GM10847 (cell line): ENCODE results near the gene CCDC174.

ENCODE experiments used
- POLR2A ChIP-seq: IDR thresholded peaks from 2 replicates; pipeline ENCODE4 v1.6.1; 2011; ENCODE audit not compliant: insufficient read length; ENCODE audit errors: extremely low read depth

Gene CCDC174

DNA sequence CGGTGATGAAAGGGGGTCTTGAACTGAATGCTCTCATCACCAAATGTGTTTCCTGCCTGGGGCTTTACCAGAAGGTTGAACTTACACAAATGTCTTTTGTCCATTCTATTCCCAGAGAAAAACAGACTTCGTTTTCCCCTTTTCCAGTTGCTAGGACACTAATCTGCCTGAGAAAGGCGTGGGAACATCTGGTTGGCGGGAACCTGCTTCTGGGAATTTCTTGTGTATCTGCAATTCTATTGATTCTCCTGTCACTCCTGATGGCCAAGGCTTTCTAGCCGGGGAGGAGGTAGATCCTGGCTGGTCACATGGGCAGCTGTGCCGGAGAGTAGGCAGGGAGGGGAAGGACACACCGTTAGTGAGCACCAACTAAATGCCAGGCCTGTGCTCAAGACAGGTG lies 31.1 kb upstream of the CCDC174 start:
- TF ChIP-seq POLR2A: no peak

DNA sequence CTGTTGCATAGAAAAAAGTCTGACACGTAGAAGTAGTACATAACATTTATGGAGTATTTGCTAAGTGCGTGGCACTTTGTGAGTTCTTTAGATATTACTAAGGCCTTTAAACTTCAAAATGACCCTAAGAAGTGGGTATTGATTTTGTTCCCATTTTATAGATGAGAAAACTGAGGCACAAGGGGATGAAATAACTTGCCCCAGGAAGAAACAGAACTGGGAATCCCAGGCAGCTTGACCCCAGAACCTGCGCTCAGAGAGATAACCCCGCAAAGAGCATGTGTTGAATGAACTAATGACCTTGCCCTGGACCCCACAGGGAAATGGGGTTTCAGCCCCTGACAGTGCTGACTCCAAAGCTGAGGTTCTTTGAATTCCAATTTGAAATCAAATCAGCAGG lies 30.5 kb upstream of the CCDC174 start:
- no peak for TF ChIP-seq POLR2A

DNA sequence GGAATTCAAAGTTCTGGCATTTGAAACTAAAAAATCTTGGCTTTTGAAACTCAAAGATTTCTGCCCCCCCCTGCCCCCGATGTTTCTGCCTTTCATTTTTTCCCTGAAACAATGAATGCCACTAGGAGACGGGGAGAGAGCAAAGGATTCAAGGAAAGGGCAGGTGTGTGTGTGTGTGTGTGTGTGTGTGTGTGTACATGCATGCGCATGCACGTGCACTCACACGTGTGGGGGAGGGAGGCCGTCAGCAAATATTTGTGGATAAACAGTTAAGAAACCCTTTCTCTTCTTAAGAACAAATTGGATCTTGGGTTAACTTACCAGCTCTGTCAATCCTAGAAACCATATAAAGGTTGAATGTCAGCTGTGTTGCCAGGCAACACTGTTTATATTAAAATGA lies 29.2 kb upstream of the CCDC174 start:
- TF ChIP-seq POLR2A: no peak

DNA sequence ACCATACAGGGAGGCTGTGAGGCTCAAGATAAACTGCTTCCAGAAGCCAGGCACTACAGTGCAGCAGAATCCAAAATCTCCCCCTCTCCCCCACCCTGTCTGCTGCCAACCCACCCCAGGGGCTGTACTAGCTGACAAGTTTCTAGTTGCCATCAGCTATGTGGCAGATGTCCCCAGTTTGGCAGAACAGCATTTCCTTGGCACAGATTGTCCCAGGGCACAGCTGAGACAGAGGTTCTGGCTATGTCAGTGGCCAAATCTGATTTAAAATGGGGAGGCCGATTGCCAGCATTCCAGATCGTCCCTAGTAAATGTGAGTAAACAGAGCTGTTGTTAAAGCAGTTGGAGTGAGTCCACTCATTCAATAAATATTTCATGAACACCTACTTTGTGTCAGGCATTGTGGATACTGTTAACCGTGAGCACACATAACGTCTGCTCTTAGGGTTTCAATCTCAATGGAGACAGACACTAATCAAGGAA lies 28.0 kb upstream of the CCDC174 start:
- no peak for TF ChIP-seq POLR2A

DNA sequence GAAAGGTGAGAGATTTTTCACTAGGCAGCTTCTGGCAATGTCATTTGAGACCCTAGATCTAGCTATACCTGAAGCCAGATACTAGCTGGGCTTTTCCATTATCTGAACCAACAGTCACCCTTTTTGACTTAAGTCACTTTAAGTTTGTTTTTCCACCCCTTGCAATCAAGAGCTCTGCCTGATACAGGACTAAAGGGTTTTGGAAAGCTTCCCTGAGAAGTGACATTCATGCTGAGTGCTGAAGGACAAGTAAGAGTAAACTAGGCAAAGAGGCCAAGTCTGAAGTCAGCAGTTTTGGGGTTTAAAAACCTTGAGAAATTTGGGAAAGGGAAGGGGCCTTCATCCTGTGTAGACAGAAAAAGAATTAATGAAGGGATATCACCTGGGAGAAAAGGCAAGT lies 27.1 kb upstream of the CCDC174 start:
- TF ChIP-seq POLR2A: no peak

DNA sequence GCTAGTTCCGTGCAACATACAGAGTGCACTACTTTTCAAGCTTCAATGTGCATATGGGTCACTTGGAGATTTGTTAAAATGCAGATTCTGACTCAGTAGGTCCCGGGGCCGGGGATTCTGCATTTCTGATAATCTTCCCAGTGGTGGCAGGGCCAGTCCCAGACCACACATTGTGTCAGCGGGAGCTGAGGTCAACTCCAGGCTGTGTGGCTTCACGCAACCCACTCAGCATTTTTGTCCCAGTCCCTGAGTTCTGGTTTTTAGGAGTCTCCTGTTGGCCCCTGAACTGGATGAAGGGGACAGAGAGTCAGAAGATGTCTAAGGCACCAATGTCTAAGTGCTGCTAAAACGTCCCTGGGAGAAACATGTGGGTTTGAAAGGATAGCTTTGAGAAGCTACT lies 26.1 kb upstream of the CCDC174 start:
- TF ChIP-seq POLR2A: no peak

DNA sequence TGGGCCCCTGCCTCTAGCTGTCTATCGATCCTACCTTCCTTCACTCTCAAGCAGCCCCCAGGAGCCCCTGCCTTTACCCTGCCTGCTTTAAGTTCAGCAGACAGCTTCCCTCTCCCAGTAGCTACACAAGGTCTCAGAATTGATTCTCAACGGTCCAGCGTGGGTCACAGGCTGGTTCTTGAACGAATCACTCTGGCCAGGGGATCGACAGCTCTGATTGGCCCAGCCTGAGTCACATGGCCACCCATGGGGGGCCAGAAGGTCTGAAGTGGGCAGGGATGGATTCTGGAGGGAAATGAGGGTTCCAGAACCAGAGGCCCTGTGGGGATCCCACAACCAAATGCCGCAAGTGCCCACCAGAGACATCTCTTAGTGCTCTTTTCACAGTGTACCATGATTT lies 23.7 kb upstream of the CCDC174 start:
- no peak for TF ChIP-seq POLR2A

DNA sequence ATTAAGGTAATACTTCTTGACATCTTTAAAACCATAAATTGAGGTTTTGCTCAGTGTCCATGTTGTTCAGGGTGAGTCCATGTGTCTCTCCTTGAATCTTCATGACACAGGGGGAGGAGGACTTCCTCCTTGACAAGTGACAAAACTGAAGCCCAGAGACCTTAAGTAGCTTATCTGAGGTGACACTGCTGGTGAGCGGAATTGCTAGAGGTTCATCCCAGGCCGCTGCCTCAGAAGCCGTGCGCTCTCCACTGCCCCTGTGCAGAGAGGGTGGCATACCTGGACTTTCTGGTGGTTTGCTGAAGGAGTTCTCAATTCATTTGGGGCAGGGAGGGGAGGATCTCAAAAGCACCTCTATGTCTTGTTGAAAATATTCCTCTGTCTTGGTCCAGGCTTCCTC lies 23.2 kb upstream of the CCDC174 start:
- TF ChIP-seq POLR2A: no peak

DNA sequence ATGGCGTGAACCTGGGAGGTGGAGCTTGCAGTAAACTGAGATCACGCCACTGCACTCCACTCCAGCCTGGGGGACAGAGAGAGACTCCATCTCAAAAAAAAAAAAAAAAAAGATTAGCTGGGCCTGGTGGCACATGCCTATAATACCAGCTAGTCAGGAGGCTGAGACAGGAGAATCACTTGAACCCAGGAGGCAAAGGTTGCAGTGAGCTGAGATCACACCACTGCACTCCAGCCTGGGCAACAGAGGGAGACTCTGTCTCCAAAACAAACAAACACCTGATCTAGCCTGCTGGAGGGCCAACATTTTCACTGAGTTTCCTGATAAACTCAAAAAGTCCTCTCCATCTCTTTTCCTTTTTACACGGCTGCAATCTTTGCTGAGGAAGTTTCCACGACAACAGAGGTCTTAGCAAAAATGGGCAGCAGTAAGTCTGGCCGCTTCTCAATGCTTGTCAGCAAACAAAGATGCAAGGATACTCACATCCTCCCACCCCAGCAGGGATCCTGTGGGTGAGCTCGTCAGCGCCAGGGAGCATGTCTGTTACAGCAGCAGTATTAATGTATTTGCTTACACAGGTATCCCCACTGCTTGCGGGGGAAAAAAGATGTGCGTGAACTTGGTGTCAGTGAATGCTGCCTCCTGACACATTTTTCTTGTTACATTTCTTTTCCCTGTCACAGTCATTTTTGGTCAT lies 21.0 kb upstream of the CCDC174 start:
- TF ChIP-seq POLR2A: no peak

DNA sequence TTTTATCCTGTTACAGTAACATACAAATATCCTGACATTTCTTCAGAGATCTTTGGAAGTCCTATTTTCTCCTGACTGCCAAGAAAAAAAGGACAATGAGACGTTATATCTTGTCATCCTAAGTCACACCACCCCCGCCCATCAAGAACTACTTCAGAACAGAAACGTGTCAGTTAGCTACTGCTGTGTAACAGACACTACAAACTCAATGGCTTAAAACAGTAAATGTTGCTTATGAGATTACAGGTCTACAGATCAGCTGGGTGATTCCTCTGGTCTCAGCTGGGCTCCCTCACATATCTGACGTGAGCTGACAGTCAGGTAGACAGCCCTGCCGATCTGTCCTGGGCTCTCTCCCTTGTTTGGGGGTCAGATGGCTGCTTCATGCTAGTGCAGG lies 20.5 kb upstream of the CCDC174 start:
- TF ChIP-seq POLR2A: no peak

DNA sequence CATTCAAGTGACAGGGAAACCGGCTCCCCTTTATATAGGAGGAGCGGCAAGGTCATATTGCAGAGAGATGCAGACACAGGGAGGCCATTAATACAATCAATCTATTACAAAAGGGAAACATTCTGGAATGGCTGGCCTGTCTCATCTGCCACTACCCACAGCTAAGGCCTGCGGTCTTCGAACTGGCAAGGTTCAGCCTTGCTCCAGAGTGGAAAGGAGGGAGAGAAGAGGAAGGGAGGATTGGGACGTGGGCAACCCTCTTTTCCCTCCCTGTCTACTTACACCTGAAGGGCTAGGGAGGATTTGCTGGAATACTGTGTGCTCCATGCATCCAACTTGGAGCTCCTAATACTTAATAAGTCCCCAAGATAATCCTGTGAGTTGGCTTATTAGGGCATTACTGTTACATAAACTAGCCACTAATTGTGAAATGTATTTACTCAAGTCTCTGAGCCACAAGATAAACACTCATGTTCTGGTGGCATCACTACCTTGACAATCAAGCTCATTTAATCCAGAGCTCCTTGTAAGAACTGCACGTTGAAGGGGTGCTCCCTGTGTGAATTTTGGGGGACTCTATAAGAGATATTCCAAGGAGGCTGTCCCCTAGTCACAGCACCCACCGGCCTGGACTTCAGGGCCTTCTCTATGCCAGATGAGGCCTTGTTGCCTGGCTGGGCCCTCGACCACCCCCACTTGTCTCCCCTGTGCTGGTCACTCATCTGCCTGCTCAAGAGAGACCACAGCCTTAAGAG lies 19.7 kb upstream of the CCDC174 start:
- no peak for TF ChIP-seq POLR2A

DNA sequence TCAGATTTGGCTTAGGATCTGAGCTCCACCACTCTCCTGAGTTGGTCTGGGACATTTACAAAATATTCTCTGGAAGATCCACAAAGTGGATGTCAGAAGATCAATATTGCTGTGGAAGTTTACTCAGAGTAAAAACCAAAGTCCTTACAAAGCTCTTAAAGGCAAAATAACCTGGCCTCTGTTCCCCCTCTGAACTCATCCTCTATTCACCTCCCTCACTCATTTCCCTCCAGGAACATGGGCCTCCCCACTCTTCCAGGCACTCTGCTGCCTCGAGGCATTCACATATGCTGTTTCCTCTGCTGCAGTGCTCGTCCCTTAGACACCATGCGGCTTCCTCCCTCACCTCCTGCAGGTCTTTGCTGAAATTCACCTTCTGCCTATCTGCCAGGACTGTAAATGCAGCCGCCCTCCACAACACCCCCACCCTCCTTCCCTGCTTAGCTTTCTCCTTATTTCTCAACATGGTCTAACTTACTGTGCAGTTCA lies 19.1 kb upstream of the CCDC174 start:
- TF ChIP-seq POLR2A: no peak

DNA sequence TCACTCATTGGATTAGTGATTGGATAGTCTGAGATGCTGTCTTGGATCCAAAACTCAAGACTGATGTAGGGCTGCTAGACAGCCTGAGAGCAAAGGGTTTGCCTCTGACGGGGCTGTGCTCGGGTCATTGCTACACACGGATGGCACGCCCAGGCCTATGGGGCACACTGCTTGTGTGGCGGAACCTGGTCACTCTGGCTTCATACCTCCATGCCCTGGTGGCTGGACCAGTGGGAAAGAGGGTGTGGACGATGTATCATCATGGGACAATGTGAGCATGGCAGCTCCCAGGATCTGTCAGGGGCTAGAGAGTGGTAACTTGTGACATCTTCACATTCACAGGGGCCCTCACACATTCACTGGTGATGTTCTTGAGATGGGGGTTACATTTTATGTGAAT lies 18.1 kb upstream of the CCDC174 start:
- TF ChIP-seq POLR2A: no peak

DNA sequence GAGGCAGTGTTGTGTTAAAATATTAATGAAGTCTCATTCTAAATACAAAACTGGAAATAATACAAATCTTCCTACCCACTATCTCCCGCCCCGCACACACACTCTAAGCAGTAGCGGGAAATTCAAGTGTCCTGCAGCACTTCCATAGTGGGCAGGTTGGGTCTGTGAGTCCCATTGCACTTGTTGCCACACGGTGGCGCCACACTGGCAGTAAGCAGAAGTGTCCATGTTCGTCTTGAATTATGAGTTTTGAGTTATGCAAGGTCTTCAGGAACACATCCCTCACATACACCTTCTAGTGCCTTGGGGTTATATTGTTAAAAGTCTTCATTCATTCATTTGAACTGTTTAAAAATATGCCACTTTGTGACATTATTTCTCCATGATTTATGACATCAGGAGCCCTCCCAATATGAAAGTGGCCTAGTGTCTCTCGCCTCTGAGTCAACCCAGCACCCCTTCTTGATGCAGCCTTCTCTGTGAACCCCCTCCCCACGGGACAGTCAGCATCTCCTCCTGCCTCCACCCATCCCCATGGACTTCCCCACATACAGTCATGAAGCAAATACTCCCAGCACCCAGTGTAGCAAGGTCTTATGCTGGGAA lies 17.6 kb upstream of the CCDC174 start:
- TF ChIP-seq POLR2A: no peak

DNA sequence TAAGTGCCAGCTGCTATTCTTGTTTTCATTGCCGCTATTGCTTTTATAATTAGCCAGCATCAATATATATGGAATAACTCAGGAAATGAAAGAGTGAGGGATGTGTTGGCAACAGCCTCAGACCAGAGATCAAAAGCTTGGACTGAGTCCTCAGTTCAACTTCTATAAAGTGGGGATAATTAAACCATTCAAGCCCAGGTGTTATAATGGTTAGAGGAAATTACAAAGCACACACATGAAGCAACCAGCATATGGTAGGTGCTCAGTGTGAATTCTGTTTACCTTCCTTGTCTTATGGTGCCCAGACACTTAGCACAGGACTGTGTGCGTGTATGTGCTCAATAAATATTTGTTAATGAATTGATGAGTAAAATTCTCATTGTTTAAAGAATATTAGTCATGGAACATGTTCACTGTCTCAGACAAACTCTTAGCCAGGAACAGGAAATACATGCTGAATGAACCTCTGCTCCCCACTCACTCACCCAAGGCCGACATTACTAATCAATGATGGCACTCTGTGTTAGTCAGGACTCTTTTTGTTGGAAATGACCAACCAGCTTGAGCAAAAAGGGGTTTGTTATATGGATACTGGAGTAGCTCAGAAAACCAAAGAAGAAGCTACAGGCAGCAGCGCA lies 16.7 kb upstream of the CCDC174 start:
- no peak for TF ChIP-seq POLR2A
